GM12878 (cell line): ENCODE data around the gene S100G. TPM values are rescaled to one million over a fixed set of nuclear protein-coding genes. Genes with fewer than 3 reads are reported as not detected.

ENCODE experiments used
- ATAC-seq: fragments of 200-7000 bp; cut with Tn5 transposase; 3 replicates; pipeline ENCODE4 v1.9.1; 2020; ENCODE audit warnings: mild to moderate bottlenecking, moderate library complexity
- BruUV-seq: library from RNA; stranded (reverse); fragments of 400-500 nt; replicated peaks from 2 replicates; lab custom pipeline; 2021; lab: Mats Ljungman, UMichigan
- CTCF ChIA-PET: fragments of 300-600 bp; sonication (Branson Sonifier 250); formaldehyde crosslinking; extraction: SDS; loops from one replicate; lab custom pipeline; 2021; ENCODE audit warnings: inconsistent platforms; lab: Yijun Ruan, JAX
- POLR2A ChIA-PET: fragments of 350-600 bp; formaldehyde crosslinking; extraction: SDS; loops from one replicate; lab custom pipeline; 2021; ENCODE audit warnings: inconsistent platforms; lab: Charles Lee
- RAD21 ChIA-PET: fragments of 300-600 bp; sonication (Branson Sonifier 250); formaldehyde crosslinking; loops from one replicate; lab custom pipeline; 2023; ENCODE audit warnings: antibody characterized with exemption; ENCODE audit not compliant: unreplicated experiment; lab: Charles Lee
- SMC1A ChIA-PET: fragments of 300-600 bp; sonication (Branson Sonifier 250); formaldehyde crosslinking; loops from one replicate; lab custom pipeline; 2023; ENCODE audit not compliant: unreplicated experiment, uncharacterized antibody; lab: Charles Lee
- DNase-seq: peaks from one replicate; pipeline ENCODE4 v3.0.0-alpha.2; 2011; ENCODE audit warnings: low read depth, low spot score
- FAIRE-seq: peaks from 3 replicates; lab custom pipeline; 2011; peaks lifted over from hg19 to GRCh38; lab: Jason Lieb, UNC
- H2AFZ ChIP-seq: 2 replicates; pipeline ENCODE4 v1.6.0; 2011; ENCODE audit warnings: low read depth, low read length, control low read depth; ENCODE audit not compliant: control insufficient read depth
- H3K27ac ChIP-seq: 2 replicates; pipeline ENCODE4 v1.5.1; 2011; ENCODE audit warnings: control low read depth; ENCODE audit not compliant: control insufficient read depth, insufficient read depth
- H3K27me3 ChIP-seq, 2 experiments: replicated peaks in 1 of 2; 2 replicates each; pipeline versions ENCODE4 v1.6.0 to v1.6.1; 2011; ENCODE audit warnings: low read length in 1 of 2; ENCODE audit not compliant: control insufficient read depth in 2 of 2, insufficient read depth in 2 of 2
- H3K36me3 ChIP-seq, 2 experiments: 2 replicates each; pipeline ENCODE4 v1.5.1; 2011; ENCODE audit warnings: low read length in 1 of 2; ENCODE audit not compliant: control insufficient read depth in 2 of 2, insufficient read depth in 2 of 2
- H3K4me1 ChIP-seq: 2 replicates; pipeline ENCODE4 v1.6.1; 2011; ENCODE audit warnings: mild to moderate bottlenecking, low read length, moderate library complexity, mixed read lengths; ENCODE audit not compliant: control insufficient read depth, insufficient read depth
- H3K4me2 ChIP-seq: 2 replicates; pipeline ENCODE4 v1.6.0; 2011; ENCODE audit warnings: control low read depth; ENCODE audit not compliant: control insufficient read depth, insufficient read depth
- H3K4me3 ChIP-seq: fragments of 200-600 bp; sonication (generic); 2 replicates; pipeline ENCODE4 v1.5.1; 2016
- H3K79me2 ChIP-seq: 2 replicates; pipeline ENCODE4 v1.6.0; 2011; ENCODE audit warnings: low read length; ENCODE audit not compliant: control insufficient read depth, insufficient read depth
- H3K9ac ChIP-seq: 2 replicates; pipeline ENCODE4 v1.8.0; 2011; ENCODE audit warnings: low read length, control low read depth, mixed read lengths; ENCODE audit not compliant: control insufficient read depth, insufficient read depth
- H3K9me3 ChIP-seq: replicated peaks from 3 replicates; pipeline ENCODE4 v1.5.1; 2011; ENCODE audit warnings: mild to moderate bottlenecking, low read length; ENCODE audit not compliant: control insufficient read depth, insufficient read depth
- H4K20me1 ChIP-seq: 2 replicates; pipeline ENCODE4 v1.6.0; 2011; ENCODE audit not compliant: control insufficient read depth, insufficient read depth
- CREM ChIP-seq: IDR thresholded peaks from 2 replicates; pipeline ENCODE4 v1.6.1; 2014; ENCODE audit warnings: antibody characterized with exemption, low read depth
- JUND ChIP-seq: IDR thresholded peaks from 2 replicates; pipeline ENCODE4 v1.6.1; 2012; ENCODE audit warnings: low read depth, mild to moderate bottlenecking, low read length, improper control_type of control experiment, moderate library complexity
- KLF5 ChIP-seq: fragments of 450-650 bp; IDR thresholded peaks from 2 replicates; pipeline ENCODE4 v1.6.1; 2014; ENCODE audit warnings: mild to moderate bottlenecking; ENCODE audit not compliant: partially characterized antibody
- NRF1 ChIP-seq: conservative IDR thresholded peaks from 2 replicates; pipeline ENCODE4 v1.6.1; 2011; ENCODE audit warnings: mild to moderate bottlenecking, low read depth, low read length, improper control_type of control experiment
- ZNF384 ChIP-seq: IDR thresholded peaks from 2 replicates; pipeline ENCODE4 v1.6.1; 2012; ENCODE audit warnings: low read depth, mild to moderate bottlenecking, low read length, improper control_type of control experiment, borderline replicate concordance
- WGBS: methylation state at CpG from one replicate; pipeline ENCODE4 v1.1.6; 2016; ENCODE audit warnings: low lambda C conversion rate; ENCODE audit not compliant: insufficient replicate concordance, insufficient coverage; ENCODE audit errors: missing lambda C conversion rate; 5-methylcytosine and 5-hydroxymethylcytosine counted together
- in situ Hi-C: fragments of 300-500 bp; cut with MboI; formaldehyde crosslinking; loops from 9 replicates; pipeline ENCODE4 v1.14.3; 2018; ENCODE audit warnings: mixed read lengths
- intact Hi-C: fragments of 100-400 bp; cut with micrococcal nuclease; formaldehyde crosslinking; loops from one replicate; pipeline ENCODE4 v1.14.2; 2022; ENCODE audit not compliant: unreplicated experiment
- polyA plus RNA-seq, 11 experiments: library from polyadenylated mRNA; depleted of rRNA in 4 of 11; unstranded in 6 of 11; stranded (reverse) in 5 of 11; fragments of >200 nt; fragmentation: Nextera tagmentation in 4 of 11; fragmentation: Illumina TruSeq in 1 of 11; extraction: Ambion mirVana in 4 of 11; extraction: Trizol in 1 of 11; gene quantifications; 1 replicate in 1 of 11; 2 replicates in 10 of 11; pipeline versions ENCODE4 v1.2.1 to v1.2.3, GENCODE V29; 2011 to 2016; ENCODE audit warnings: inconsistent platforms in 2 of 11, missing spikeins in 2 of 11, low read depth in 1 of 11
- total RNA-seq, 4 experiments: library from RNA; depleted of rRNA in 3 of 4; stranded (reverse); fragments of >200 nt in 3 of 4; fragmentation: Illumina TruSeq in 1 of 4; extraction: Trizol in 1 of 4; gene quantifications; 2 replicates each; pipeline versions ENCODE4 v1.2.1 to v1.2.3, GENCODE V29; 2013 to 2021
- TF ChIP-seq, protein P1 (sequence below): fragments of 450-650 bp; IDR thresholded peaks from 2 replicates; pipeline ENCODE4 v1.6.1; 2017; ENCODE audit warnings: mild to moderate bottlenecking
- TF ChIP-seq, protein P2 (sequence below): IDR thresholded peaks from 2 replicates; pipeline ENCODE4 v1.6.1; 2011; ENCODE audit warnings: mild to moderate bottlenecking, low read depth, low read length, moderate library complexity; ENCODE audit not compliant: insufficient replicate concordance
- TF ChIP-seq, protein P3 (sequence below): fragments of 450-650 bp; IDR thresholded peaks from 2 replicates; pipeline ENCODE4 v1.6.1; 2016; ENCODE audit warnings: mild to moderate bottlenecking

S100G gene
- total and polyA plus RNA-seq, 10 of the 15 experiments (the other 5 are each of a cell fraction or from before 2014, with no cell fraction given), result not detected

DNA sequence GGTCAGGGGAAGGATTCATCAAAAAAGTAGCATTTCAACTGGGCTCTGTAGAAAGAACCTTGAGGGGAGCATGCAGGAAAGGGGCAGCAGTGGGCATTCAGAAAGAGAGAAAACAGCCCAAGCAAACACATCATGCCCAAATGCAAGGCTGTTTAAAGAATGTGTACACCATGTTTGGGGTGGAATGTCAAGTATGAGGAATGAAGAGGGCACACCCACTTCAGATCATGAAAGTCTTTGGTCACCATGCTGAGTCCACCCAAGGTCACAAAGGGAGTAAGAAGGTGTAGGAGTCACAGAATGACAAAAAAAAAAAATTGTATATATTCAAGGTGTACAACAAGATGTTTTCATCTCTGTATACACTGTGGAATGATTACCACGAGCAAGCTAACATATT lies 9.4 kb downstream of the S100G start:
- RAD21 ChIA-PET, result no interaction called here
- Histone ChIP-seq H3K9me3 (no peaks in the 10 kb centered on the region), H2AFZ (no peak overlapping the region), H3K27me3 (no peaks in the 10 kb centered on the region), H3K4me2 (no peak overlapping the region), H4K20me1 (no peaks in the 10 kb centered on the region), H3K4me1 (no peaks in the 10 kb centered on the region), H3K79me2 (no peaks in the 10 kb centered on the region), H3K27ac (no peak overlapping the region), H3K4me3 (no peak overlapping the region), H3K36me3 (no peaks in the 10 kb centered on the region), H3K9ac (no peak overlapping the region)
- WGBS, result 18% methylated on average over 1 of the region's 1 CpG
- TF ChIP-seq CREM, result no peak
- no peak for TF ChIP-seq KLF5
- no peak for TF ChIP-seq ZNF384
- no peak for TF ChIP-seq NRF1
- TF ChIP-seq, protein P1, sequence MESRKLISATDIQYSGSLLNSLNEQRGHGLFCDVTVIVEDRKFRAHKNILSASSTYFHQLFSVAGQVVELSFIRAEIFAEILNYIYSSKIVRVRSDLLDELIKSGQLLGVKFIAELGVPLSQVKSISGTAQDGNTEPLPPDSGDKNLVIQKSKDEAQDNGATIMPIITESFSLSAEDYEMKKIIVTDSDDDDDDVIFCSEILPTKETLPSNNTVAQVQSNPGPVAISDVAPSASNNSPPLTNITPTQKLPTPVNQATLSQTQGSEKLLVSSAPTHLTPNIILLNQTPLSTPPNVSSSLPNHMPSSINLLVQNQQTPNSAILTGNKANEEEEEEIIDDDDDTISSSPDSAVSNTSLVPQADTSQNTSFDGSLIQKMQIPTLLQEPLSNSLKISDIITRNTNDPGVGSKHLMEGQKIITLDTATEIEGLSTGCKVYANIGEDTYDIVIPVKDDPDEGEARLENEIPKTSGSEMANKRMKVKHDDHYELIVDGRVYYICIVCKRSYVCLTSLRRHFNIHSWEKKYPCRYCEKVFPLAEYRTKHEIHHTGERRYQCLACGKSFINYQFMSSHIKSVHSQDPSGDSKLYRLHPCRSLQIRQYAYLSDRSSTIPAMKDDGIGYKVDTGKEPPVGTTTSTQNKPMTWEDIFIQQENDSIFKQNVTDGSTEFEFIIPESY, result no peak
- TF ChIP-seq, protein P2, sequence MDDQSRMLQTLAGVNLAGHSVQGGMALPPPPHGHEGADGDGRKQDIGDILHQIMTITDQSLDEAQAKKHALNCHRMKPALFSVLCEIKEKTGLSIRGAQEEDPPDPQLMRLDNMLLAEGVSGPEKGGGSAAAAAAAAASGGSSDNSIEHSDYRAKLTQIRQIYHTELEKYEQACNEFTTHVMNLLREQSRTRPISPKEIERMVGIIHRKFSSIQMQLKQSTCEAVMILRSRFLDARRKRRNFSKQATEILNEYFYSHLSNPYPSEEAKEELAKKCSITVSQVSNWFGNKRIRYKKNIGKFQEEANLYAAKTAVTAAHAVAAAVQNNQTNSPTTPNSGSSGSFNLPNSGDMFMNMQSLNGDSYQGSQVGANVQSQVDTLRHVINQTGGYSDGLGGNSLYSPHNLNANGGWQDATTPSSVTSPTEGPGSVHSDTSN, result no peak
- TF ChIP-seq JUND, result no peak
- TF ChIP-seq, protein P3, sequence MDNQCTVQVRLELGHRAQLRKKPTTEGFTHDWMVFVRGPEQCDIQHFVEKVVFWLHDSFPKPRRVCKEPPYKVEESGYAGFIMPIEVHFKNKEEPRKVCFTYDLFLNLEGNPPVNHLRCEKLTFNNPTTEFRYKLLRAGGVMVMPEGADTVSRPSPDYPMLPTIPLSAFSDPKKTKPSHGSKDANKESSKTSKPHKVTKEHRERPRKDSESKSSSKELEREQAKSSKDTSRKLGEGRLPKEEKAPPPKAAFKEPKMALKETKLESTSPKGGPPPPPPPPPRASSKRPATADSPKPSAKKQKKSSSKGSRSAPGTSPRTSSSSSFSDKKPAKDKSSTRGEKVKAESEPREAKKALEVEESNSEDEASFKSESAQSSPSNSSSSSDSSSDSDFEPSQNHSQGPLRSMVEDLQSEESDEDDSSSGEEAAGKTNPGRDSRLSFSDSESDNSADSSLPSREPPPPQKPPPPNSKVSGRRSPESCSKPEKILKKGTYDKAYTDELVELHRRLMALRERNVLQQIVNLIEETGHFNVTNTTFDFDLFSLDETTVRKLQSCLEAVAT, result no peak
- intact Hi-C loops, result no loop called here
- CTCF ChIA-PET, result no interaction called here
- SMC1A ChIA-PET, result no interaction called here
- BruUV-seq, result no TSS peak
- in situ Hi-C loops, result no loop called here
- no peak for ATAC-seq
- FAIRE-seq, result peak; percentile 44
- DNase-seq, result no peak
- POLR2A ChIA-PET, result interaction anchor here (0.5 kb wide), 1 partner anchor 15 kb away, joined by 3 read pairs; no protein-coding TSS in a partner anchor
